DMS114 treated with DMSO at 0.1 percent for 48 hours (cell line): Measurements from ENCODE around the gene SLC25A31.

Experiments
- DNase-seq: peaks from one replicate; lab custom pipeline; 2025; ENCODE audit not compliant: unreplicated experiment; lab: John Stamatoyannopoulos, UW

Gene SLC25A31

DNA sequence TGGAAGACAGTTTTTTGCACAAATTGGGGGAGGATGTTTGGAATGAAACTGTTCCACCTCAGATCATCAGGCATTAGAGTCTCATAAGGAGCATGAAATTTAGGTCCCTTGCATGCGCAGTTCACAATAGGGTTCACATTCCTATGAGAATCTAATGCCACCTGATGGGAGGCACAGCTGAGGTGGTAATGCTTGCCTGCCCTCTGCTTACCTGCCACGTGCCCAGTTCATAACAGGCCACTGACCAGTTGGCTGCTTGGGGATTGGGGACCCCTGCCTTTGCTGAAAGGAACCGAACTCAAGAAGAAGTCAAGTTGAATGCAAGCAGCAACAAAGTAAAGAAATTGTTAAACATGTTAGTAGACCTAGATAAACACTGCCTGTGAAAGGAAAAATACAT lies 47.3 kb downstream of the SLC25A31 start:
- no peak for DNase-seq

DNA sequence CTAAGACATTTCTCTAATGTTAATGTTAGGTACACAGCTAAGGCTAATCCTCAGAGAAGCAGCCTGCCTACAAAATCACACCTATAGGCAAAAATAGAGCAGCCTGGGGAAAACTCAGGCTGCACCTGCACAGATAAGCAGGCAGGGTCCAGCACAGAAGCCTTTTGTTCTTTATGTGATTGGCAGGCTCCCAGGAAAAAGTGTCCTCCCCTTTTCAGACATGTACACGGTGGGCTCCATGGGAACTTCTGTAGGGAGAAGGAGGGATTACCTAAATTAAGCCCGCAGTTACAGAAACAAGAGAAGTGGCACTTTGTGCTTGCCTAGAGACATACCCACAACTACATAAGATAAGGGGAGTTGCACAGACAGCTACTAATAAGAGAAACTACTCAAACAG lies 47.9 kb downstream of the SLC25A31 start:
- DNase-seq, result no peak

DNA sequence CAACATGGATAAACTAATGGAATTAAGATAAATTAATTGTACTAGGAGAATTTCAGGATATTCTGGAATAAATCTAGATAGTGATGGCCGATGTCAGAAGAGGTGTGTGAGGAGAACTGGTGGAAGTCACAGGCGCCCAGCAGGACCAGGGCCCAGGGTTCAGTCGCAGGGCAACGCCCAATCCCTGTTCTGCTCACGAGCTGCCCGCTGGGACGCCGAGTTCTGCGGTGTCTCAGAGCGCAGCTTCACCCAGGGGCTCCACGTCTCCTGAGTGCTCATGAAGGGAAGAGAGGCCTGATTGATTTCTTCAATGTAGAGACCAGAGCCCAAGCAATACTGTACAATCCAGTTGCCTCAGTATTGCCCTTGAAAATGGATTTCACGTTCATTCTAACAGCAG lies 50.4 kb downstream of the SLC25A31 start:
- no peak for DNase-seq

DNA sequence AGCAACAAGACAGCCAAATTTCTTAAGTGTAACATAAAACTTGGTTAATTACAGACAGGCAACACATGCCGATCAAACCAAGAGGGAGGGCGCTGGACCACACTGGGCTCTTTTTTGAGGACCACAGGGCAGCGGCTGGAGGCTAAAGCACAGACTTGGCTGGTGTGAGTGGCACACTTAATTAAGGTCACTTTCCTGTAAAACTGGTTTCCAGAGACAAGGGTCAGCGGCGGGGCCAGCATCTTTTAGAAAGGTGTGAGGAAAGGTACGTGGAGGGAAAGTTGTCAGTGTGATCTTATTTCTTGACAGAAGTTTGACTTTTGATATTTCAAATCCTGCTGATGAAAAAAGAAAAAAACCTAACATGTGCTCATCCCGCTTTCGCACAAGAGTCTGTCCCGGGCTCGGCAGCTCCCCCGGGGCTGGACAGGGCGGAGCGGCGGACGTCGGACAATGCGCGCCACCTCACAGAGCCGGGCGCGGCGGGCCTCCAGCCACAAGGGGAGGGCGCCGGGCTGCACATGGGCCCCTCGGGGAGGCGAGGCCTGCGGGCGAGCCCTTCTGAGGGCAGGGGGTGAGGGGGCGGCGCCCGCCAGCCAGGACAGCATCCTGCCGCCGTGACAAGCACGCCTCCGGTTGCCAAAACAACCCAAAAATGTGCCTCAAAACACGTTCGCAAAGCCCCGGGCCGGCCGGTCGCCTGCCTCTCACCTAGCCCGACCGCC lies 51.3 kb downstream of the SLC25A31 start:
- DNase-seq, result no peak

DNA sequence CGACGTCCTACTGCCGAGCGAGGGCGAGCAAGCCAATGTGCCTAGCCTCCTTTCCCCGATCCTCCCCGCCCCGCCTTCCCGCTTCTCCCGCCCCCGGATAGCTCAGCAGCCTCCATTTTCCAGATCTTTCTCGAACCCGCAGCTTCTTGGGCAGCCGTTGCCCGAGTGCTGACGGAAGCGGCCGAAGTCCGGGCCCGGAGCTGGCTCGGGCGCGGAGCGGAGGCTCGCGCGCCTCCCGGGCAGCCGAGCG lies 51.8 kb downstream of the SLC25A31 start:
- DNase-seq, result peak; percentile 64

DNA sequence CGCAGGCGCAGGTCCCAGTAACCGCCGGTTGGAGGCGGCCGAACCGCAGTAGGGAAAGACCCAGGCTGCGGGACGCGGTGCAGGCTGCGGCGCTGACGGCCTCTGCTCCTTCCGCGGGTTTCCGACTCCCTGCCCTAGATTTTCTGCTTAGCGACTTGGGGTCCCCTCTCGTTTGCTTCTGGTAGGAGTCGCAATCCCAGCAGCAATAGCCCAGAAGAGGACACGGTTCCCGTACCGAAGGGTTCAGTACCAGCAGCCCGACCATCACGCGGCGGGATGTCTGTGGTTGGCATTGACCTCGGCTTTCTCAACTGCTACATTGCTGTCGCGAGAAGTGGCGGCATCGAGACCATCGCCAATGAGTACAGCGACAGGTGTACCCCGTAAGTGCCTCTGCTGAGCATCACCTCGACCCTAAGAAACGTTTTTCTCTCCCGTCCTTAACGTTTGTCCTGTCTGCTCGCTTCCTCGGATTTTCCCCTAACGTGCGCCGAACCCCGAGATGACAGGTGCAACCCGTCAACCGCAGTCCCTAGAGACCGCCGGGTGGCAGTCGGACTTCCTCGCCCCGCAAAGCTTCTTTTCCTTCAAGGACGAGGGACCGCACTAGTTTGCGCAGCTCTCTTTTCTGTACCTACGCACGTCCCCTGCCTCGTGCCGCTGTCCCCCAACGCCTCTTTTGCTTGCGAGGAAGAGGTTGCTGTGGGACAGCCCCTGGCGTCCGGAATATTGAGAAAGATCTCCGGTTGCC lies 52.2 kb downstream of the SLC25A31 start, which contains the start of gene HSPA4L:
Gene HSPA4L (plus strand): TSS at position 48 of the 751 bp plus-strand sequence. CDS start 229 bp downstream, at position 277.
- DNase-seq, result no peak

DNA sequence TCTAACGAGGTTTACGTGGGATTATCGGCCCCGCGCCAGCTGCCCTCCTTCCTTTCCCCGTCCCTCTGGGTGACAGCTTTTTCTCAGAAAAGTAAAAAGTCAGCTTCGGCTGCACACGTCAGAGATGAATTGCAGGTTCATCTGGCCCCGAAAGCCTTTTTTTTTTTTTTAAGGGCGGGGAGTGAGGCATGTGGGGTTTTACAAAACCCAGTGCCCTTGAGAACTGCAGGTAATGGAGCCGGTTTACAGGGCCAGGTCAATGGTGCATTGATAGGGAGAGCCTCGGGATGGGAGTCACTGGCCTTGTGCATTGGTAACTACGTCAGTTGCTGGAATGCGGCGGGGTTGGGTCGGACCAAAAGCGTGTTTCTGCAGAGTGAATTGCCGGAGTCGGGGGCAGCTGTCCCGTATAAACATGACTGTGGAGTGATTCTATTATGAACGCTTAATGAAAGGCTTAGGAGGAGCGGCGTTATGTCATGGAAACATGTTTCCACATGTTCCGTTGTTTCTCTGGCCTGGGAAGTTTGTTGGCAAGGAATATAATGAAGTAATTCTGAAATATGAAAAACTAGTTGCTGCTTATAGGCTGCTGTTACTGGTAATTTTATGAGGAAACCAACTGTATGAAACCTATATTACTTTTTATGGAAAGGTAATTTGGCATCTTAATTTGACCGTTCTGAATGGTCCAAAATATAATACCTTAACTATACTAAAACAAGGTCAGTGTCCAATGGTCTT lies 53.0 kb downstream of the SLC25A31 start:
- peak; percentile 11 for DNase-seq

DNA sequence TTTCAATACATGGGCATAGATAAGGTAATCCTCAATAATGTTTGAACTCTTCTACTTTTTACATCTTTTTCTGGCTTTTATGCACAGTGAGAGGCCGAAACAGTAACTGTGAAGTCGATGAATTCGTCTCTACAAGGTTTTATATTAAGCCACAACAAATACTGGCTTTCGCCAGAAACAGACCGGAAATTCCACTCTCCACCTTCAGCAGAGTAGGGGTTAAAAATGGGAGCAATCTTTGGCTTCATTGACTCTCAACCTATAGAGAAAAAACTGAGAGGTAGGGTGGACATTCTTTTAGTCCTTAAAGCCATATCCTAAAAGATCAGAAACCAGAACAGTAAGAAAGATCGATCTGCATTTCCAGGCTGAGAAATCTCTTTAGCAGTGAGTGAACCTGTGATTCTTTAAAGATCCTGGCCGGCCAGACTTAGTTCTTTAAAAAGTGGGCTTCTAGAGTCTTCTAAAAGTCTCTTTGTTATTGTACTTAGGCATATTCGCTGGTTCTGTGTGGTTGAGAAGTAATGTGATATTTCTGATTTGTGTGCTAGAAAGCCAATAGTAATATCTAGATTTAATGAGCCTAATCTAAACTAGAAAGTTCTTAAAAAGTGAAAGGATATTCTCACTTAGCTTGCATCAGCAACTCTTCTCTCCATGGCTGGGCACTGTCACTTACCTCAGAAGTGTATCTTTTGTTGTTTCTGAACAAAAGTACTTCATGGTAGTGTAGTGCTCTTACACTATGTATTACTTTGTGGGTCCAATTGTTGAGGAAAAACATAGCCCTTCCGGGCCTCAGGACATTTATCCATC lies 54.0 kb downstream of the SLC25A31 start:
- DNase-seq, result no peak

DNA sequence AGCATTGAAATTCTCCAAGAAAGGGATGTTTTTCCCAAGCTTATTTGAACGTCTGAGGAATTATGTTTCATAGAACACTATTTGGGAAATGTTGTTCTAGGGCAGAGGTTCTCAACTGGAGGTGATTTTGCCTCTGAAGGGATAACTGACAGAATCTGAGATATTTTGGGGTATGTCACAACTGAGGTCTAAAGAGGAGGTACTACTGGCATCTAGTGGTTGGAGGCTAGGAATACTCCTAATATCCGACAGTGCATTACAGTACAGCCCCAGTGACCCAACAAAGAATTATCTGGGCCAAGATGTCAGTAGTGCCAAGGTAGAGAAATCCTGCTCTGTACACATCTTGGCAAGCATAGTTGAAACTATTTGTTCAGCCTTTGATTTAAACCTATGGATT lies 58.3 kb downstream of the SLC25A31 start:
- DNase-seq, result no peak

DNA sequence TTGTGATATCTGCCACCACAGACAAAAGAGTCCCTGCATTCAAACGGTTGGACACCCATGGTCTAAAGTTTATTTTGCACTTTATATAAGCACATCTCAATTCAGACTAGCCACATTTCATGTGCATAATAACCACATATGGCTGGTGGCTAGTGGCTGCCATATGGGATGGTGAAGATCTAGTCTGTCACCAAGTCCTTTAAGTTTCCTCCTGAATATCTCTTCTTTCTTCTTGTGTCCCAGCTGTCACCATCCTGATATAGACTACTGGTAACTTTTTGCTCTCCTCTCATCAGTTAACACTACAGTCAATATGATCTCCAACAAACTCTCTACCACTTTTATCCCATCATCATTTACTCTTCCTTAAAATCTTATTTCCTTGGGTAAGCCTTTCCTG lies 61.2 kb downstream of the SLC25A31 start:
- DNase-seq, result no peak

DNA sequence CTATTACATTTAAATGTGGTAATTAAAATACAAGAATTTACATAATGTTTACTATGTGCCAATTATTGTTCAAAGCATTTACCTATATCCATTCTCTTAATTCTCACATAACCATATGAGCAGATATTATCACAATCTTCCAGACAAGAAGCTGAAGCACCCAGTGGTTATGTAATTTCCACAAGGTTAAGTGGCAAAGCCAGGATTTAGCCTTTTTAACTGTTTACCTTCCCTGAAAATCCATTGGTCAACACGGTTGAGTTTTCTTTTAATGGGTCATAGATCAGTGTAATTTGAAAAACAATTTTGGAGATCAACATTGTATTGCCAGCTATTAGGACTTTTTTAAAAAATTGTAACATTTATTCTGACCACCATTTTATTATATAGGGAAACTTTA lies 63.3 kb downstream of the SLC25A31 start:
- no peak for DNase-seq

DNA sequence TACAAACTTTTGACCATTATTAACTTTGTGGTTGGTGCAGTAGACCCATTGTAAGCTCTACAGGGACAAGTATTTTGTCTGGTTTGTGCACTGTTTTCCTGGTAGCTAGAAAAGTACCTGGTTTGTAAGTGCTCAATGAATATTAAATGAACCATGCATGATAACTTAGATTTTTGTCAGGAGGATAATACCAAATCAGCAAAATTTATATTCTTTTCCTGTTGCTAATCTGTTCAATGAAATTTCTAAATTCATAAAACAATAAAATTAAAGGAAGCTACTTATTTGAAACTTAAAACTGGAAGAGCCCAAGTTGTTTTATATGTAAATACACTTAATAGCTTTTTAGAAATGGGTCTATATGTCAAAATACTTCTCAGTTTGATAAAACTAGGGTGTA lies 69.5 kb downstream of the SLC25A31 start:
- no peak for DNase-seq

DNA sequence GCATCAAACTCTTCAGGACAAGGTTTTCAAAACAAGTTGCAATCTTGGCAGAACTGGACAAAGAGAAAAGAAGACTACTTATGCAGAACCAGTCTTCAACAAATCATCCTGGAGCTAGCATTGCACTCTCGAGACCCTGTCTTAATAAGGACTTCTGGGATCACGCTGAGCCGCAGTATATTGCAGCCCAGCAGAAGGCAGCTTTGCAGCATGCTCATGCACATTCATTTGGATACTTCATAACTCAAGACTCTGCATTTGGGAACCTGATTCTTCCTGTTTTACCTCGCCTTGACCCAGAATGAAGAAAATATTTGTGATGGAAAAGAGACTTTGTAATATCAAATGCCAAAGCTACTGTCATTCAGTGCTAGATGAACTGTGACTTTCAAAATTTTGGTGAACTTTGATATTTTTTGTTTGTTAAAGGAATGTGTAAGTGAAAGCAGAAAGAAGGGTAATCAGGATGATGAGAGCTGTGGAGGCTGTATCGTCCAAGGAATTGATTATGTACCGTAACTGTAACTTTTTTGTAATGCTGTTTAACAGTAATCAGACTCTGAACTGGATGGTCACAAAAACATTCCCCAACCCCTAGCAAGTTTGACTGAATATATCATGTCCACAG lies 79.1 kb downstream of the SLC25A31 start:
- no peak for DNase-seq

DNA sequence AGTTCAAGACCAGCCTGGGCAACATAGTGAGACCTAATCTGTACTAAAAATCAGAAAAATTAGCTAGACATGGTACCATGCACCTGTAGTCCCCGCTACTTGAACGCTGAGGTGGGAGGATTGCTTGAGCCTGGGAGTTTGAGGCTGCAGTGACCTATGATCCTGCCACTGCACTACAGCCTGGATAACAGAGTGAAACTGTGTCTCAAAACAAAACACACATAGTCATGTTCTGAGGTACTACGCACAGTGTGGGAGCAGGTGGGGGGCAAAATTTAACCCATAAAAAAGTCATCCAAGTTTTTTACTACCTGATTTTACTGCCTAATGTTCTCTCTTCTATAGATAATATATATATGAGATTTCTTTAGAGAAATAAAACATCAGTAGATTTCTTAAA lies 80.4 kb downstream of the SLC25A31 start:
- DNase-seq, result no peak

DNA sequence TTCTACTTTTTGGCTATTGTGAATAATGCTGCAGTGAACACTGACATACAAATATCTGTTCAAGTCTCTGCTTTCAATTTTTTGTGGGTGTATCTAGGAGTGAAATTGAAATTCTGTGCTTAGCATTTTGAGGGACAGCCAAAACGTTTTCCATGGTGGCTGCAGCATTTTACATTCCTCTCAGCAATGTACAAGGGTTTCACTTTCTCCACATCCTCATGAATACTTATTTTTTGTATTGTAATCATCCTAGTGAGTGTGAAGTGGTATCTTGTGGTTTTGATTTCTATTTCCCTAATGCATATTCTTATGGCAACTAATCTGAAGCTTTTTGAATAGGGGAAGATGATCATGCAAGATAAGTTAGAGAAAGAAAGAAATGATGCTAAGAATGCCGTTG lies 92.2 kb downstream of the SLC25A31 start:
- DNase-seq, result no peak
